GM18861 (cell line): ENCODE results near the gene PDZD2.

ENCODE experiments used
- ATAC-seq: cut with Tn5 transposase; IDR thresholded peaks from one replicate; pipeline ENCODE4 v1.9.1; 2021; ENCODE audit not compliant: unreplicated experiment

The PDZD2 gene

DNA sequence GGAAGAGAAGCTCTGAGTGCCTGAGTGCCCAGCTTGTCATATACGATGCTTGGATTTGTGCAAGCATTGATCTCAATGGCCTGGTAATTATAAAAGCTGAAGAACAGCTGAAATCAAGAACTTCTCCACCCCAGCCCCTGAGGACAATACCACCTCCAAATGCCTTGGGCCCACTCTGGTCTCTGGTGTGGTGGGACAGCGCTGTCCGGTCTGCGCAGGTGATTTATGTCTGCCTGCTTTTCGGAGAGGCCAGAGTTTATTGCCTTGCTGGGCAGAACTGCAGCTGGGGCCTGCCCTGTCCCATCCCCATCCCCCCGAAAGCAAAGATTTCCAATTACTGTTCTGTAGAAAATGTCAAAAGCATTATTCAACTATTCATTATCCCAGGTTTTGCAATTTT is 1.1 kb upstream of the PDZD2 start:
- ATAC-seq, result no peak

DNA sequence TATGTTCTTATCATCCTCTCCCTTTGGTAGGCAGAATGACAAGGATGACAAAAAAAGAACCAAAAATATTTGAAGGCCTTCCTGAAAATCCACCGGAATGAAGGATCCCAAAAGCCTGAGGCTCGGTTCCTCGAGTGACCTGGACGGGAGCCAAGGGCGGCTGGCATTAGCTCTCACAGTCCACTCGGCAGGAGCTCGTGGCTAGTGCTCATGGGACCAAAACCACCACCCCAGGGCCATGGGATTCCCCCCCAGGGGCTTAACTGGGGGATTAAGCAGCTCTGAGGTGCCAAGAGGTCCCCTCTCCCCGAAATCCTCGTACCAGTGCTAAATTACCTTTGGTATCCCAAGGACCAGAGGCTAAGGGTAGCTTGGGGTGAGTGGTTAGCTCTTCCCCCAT is 586 bp upstream of the PDZD2 start:
- ATAC-seq, result peak; percentile 8

DNA sequence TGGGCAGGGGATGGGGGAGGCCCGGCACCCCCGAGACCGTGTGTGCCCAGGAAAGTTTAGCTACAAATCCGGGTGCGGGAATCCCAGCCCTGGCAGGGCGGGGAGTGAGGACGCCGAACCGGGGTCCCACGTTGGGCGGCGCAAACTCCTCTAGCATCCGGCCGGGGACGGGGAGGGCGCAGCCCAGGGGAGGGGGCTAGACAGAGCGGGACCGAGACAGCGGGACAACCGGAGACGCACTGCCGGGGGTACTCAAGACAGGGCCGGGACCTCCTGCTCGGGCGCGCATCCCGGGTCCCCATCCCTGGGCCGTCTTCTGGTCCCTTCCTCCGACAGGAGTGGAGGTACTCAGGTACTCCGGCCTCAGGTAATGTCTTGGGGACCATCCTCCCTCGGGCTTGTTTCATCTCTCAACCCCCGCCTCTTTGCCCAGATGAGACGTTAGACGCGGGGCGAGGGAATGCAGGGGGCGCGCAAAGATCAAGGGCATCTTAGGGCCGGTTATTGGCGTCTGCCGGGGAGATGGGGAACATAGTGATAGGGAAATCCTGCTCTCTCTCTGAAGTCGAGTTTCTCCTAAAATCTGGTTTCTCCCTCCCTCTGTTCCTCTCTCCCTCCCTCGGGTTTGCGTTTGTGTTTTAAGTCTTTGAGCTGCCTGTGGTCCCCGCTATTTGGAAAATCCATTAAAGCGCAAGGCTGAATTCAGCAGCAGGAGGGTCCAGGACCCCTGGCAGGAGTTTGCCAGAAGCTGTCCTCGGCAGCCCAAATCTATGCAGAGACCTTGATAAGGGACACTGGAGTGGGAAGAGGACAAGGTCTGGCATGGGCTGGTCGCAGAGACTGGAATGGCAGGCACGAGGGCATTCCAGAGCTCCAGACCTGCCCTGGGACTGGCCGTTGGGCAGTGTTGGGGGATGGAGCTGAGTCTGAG is 815 bp downstream of the PDZD2 start:
- ATAC-seq, result no peak

DNA sequence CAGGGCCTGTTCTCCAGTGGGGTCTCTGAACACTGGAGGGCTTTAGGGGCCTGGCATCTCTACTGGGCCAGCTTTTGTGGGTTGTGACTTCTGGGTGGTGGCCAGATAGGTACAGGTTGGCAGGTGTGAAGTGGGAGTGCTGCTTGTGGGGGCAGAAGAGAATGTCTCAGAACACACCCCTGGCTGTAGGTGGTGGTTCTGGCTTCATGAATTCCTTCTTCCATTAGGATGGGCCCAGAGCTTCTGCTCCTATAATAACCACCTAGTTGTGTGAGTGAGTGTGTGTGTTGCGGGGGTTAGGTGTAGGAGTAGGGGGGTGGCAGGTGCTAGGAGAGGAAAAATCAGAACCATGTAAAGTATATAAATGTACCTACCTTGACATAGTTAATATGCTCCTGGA is 1.6 kb downstream of the PDZD2 start:
- ATAC-seq, result no peak

DNA sequence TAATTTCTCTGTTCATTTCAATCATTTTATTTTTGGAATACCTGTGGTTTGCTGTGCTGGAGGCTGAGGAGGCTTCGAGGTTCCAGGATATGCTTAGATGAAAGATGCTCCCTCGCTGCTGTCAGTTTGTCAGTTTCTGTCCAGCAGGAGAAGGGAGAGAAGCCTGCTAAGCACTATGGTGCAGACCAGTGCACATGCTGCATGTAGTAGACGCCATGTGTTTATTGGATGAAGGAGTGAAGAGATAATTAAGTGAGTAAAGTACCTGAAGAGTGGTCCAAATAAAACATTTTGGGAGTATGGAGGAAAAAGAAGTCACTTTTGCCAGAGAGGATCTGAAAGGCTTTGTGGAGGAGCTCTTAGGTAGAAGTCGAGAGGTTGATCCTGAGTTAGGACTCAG is 2.1 kb downstream of the PDZD2 start:
- ATAC-seq, result no peak

DNA sequence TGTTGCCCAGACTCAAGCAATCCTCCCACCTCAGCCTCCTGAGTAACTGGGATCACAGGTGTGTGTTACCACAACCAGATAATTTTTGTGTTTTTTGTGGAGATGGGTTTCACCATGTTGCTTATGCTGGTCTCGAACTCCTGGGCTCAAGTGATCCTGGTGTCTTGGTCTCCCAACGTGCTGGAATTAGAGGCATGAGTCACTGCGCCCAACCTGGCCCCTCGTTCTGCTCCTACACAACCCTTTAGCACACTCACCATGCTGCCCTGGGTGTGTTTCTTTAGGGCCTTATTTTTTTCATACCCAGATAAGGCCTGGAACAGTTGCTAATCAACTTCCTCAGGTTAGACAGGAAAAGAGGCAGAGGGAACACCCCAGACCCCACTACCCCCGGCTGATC is 2.6 kb downstream of the PDZD2 start:
- ATAC-seq, result no peak

DNA sequence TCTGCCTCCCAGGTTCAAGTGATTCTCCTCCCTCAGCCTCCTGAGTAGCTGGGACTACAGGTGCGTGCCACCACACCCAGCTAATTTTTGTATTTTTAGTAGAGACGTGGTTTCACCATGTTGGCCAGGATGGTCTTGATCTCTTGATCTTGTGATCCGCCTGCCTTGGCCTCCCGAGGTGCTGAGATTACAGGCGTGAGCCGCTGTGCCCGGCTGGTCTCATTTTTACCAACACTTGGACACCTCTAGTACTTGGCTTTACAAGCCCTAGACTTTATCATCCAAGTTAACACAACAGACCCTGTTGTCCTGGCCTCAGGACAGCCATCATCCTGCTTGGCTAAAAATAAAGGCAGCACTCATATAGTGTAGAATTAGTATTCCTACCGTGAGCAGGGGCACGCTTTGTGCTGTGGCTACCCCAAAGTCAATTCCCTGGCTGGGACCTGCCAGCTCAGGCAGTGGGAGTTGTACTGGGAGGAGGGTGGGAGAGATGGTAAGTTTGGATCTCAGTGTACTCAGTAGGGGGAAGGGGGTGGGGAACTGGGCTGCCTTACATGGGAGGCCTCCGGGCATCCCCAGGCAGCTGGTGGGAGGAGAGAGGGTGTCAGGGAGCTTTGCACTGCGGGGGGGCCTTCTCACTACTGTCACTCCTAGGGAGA is 6.6 kb downstream of the PDZD2 start:
- no peak for ATAC-seq

DNA sequence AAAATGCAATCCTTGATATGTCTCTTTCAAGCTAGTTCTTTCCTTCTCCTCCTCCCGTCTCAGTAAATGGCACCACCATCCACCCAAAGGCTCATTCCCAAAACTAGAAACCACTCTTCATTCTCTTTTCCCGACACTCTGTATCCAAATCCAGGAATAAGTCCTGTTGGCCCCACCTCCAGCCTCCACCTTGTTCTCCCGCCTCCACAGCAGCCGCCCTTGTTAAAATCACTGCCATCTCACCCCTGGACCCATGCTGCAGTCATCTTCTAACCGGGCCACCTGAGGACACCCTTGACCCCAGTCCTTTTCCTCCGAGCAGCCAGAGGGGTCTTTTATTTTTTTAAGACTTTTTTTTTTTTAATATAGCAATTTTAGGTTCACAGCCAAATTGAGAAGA is 9.4 kb downstream of the PDZD2 start:
- ATAC-seq, result no peak

DNA sequence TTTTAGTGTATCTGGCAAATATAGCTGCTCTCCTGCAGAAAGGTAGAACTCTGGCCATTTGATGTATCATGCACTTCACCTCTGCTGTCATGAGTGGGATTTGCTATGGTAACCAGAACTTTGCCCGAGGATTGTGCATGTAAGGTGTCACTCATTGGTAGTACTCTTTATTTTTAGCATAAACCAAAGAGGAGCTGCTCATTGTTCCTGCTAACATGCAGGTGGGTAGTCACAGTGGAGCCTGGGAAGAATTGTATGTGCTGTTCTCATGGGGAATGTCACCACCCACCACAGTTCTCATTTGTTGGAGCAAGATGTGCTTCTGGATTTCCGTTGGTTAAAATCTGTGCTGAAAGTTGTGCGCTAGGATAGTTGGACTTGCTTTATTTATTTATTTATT is 12.3 kb downstream of the PDZD2 start:
- ATAC-seq, result no peak

DNA sequence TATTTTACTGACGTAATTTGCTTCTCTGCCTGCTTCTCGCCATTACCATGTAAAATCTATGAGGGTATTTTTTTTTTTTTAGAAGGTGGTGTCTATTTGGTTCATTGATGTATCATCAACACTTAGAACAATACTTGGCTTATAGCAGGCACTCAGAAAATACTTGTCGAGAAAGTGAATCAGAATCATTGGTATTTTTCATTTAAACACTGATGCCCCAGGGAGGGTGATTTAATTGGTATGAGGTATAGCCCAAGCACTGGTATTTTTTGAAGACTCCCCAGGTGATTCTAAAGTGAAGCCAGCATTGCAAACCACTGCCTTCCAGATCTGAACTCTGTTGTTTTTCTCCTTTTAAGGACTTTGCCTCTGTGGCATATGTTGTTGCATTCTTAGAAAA is 16.6 kb downstream of the PDZD2 start:
- no peak for ATAC-seq

DNA sequence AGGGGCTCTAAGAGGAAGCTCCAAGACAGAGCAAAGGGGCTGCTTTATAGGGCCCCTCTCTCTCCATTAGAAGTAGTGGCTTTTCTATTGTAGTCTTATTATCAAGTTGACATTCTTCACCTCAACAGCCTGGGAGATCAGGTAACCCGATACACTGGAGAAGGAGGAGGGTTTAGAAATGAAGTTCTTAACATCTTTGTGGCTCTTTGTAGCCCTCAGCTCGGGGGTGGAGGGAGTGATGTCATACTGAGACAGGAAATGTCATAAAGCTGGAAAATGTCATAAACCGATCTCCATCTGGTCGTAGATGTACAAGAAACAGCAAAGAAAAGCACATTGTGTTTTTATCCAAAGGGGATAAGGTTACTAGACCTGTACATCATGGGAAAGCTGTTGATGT is 17.9 kb downstream of the PDZD2 start:
- no peak for ATAC-seq

DNA sequence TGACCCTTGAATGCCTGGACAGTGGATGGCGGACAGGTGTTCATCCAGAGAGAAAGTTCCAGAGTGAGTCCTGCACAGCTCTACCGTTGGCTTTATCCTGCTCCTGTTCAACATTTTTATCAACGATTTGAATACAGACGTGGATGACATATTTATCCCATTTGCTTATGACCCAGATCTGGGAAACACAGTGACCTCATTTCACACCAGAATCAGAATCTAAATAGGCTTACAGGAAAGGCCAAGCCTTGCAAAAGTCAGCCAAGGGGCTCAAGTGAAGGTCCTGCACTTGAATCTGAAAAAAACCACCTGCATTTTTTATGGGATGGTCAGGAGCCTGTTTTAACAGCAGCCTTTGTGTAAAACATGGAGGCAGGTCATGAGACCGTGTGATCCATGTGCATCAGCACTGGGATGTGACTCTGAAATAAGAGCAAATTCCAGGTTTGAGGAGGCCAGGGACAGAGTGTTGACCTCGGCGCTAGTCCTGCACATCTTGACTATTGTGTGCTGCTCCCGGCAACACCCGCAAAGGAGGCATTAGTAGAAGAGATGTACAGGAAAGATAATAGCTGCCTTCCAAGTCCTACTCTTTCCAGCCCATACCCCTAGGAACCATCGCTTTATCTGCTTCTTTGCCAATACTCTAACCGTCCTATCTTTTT is 18.5 kb downstream of the PDZD2 start:
- ATAC-seq, result no peak

DNA sequence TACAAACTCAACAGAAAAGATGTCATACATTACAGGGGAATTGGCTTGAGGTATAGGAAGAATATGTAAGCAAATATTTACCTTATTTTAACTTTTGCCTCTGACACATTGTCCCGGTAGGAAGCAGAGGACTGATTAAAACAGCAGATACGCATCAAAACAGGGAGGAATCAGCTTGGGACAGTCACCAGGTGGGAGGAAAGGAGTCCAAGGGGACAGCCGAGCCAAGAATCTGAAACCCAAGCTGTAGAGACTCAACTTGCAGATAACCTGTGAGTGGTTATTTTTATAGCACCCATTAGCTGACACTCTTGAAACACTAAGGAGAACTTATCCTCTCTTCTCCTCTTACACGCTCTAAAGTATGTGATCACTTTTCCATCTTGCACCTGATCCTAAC is 22.3 kb downstream of the PDZD2 start:
- no peak for ATAC-seq

DNA sequence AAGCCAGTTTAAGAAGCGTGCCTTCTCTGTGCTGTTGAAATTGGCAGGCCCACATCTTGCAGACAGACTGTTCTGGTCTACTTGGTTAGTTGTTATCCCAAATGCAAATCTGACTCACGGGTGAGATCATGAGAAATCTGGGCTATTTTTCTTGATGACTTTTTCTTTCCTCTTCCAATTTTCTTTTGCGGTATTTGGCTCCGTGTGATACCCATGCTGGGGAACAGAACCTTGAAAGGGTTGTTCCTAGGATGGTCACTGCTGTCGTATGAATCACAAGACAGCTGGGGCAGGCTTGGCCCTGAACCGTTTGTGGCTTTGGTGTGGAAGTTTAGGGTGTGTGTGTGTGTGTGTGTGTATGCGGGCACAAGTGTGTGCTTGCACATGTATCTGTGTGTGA is 24.6 kb downstream of the PDZD2 start:
- no peak for ATAC-seq

DNA sequence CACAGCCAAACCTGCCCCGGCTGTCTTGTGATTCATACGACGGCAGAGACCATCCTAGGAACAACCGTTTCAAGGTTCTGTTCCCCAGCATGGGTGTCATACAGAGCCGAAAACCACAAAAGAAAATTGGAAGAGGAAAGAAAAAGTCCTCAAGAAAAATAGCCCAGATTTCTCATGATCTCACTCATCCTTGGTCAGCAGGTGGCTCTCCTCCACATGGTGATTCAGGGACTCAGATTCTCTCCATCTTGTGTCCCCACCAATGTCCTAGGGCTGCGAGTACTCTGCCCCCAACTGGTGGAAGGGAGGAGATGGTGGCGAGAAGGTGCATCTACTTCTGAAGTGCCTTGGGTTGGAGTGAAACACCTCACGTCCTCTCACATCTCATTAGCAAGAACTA is 25.6 kb downstream of the PDZD2 start:
- no peak for ATAC-seq

DNA sequence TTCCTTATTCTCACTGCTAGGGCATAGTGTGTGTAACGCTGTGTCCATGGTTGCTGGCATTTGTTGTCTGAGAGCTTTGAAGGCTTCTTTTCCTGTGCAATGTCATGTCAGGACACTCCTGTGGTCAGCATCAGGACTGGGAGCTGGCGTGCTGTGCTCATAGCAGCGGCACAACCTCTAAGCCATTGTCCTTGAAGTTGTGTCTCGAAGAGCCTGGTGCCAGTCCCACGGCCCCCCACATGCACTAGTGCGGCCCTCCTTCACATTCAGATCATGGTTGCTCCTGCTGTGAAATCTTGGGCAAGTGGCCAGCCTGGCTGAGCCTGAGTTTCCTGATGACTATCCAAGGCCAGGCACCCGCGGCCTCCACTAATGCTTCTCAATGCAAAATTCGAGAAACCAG is 32.4 kb downstream of the PDZD2 start:
- no peak for ATAC-seq

DNA sequence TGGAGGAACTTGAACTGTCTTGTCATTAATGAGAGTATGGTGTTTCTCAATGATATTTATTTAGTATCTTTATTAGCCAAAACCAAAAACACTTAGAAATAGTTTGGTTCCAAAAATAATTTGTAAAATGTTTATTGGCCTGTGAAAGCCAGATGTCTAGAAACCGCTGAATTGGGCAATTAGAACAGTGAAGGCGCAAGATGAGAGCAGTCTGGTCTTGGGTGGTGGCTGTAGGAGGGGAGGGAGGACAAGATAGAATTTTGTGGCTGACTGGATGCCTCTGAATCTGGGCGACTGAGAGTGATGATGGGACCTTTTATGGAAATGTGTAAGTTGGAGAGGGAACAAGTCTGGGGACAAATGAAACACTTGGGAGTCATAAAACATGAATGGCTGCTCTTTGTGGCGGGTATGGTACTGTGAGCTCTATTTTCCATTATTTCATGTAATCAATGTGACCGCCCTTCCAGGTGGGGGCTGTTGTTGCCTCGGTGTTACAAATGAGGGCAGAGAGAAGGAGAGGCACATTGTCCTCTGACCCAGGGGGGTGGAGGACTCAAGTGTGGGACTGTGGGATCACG is 35.5 kb downstream of the PDZD2 start:
- ATAC-seq, result no peak

DNA sequence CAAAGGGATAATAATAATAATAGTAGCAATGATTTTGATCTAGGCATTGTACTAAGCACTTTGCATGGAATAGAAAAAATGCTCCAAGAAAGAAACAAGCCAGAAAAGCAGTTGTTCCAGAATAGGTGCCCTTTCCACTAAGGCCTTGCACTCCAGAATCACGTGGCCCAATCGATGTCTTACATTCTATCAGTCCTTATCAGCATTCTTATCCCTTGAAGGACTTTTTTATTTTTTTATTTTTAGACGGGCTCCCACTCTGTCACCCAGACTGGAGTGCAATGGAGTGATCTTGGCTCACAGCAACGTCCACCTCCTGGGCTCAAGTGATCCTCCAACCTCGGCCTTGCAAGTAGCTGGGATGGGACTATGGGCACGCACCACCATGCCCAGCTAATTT is 36.5 kb downstream of the PDZD2 start:
- no peak for ATAC-seq

DNA sequence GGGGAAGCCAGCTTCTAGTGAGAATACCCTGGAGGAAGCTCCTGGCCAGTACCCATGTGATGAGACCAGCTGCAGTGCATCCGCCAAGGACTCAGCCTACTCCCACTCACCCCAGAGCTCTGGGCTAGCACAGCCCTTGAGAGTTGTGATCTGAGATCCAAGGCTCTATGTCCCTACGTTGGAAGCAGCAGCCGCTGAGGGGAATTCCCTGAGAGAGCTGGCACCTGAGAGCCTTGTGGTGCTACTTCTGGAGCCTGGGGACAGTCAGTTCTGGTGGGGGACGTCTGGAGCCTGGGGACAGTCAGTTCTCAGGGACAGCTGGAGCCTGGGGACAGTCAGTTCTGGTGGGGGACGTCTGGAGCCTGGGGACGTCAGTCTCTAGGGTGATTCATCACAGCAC is 39.2 kb downstream of the PDZD2 start:
- ATAC-seq, result no peak

DNA sequence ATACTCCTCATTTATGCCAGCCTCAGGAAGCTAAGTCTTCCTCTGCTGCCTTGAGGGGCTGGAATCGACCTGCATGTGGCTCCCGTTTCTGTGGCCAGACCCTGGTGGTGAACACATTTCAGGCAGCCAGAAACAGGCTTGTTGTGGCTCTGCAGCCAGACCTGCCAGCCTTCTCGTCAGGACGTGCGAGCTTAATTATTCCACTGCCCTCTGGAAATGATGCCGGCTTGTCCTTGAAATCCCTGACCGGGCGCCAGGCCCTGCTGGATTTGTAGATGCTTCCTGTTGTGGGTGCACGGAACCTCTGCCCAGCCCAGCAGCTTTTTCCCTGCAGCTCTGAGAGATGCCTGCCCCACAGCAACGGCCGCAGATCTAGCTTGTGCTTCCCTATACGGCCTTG is 41.6 kb downstream of the PDZD2 start:
- no peak for ATAC-seq

DNA sequence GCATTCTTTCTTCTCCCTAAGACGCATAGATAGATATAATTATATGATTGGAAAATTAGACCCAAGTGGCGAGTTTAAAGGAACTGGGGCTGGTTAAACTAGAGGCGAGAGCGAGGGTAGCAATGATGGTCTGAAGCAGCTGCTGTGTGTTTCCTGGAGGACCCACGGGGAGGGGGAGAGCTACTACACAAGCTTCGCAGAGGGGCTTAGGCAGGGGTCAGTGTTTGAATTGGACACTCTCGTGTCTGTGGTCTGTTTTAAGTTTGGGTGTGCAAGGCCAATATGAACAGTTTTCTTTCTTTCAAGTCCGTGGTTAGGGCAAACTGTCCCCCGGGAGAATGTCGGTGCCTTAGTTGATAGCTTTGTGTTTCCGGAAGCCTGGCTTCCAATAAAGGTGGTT is 43.1 kb downstream of the PDZD2 start:
- ATAC-seq, result no peak

DNA sequence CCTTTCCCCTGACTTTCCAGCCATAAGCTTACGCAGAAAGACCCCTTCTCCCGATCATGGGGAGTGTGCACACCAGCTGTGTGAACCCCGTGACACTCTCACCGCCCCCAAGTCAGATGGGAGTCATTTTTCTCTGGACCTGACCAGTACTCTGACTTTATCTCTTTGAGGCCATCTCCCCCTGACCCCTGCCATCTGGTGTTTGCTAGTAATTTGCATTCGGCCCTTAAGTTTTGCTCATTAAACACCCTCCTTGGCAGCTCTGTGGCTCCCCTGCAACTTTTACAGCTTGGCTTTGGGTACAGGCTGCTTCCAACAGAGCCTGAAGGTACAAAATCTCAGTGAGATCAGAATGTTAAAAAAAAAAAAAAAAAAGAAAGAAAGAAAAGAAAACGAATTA is 43.9 kb downstream of the PDZD2 start:
- ATAC-seq, result no peak
